GM21737 (cell line): ENCODE results near the gene PDZD4.
"Not testable (repeated sequence)": the region's sequence is repeated elsewhere in the genome, so short reads cannot be mapped to it uniquely, and the experiment has no call there.

ENCODE experiments used
- ATAC-seq: cut with Tn5 transposase; IDR thresholded peaks from one replicate; pipeline ENCODE4 v1.9.1; 2021; ENCODE audit warnings: mild to moderate bottlenecking, moderate library complexity; ENCODE audit not compliant: unreplicated experiment

Gene PDZD4

DNA sequence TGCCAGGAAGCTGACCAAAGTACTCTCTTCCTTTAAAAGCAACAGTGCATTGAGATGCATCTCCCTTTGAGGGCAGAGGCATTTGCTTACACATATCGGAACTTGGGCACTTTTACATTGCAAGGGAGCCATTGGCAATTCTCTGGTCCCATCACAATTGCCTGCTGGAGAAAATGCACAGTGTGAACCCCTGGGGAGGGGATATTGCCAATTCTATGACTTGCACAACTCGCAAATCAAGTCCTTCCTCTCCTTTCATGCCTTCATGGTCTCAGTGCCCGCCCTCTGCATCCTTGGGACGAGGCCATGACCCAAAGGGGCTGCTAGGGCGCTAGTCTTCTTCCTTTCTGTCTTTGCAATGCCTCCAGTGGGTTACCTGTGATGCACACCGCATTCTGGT is 14.9 kb upstream of the PDZD4 start:
- ATAC-seq = no peak

DNA sequence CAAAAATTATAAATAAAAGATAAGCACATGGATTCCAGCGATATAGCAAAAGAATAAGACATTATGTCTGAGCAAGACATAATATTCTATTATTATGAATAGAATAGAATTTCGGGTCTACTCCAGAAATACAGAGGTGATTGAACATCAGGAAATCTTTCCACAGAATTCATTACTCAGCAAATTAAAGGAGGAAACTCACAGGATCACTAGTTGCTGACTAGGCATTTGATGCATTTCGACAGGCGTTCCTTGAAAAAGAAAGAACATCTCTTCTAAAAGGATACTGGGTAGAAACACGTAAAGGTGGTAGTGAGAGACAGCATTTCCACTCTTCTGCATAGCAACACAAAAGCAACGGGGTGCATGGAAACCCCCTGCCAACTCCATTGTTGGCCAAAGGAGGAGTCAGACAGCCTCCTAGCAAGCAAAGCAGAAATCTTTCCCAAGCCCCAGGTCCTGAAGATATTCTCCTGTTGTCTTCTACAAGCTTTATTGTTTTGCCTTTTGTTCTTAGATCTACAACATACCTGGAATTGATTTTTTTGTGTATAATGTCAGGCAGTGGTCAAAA is 14.3 kb upstream of the PDZD4 start:
- ATAC-seq = no peak

GRCh38 chrX:153836921-153837320 is 6.6 kb upstream of the PDZD4 start:
- ATAC-seq = no peak

DNA sequence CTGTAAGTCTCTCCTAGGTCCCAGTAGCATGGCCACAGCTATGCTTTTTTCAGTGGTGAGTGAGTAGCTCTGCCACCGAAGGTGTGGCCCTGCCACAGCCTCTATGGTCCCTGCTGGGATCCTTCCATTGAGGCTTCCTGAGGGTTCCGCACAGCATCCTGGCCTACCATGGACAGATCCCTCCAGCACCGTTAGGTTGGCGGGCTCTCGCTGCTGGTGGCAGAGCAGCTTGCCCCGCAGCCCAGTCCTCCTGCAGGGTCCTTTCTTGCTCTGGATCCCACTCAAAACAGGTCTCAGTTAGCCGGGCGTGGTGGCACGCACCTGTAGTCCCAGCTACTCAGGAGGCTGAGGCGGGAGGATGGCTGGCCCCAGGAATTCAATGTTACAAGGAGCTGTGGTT is 2.4 kb upstream of the PDZD4 start:
- no peak for ATAC-seq

- no peak for ATAC-seq
These were observed 1.2 kb upstream of the PDZD4 start for GRCh38 chrX:153831429-153832150.

DNA sequence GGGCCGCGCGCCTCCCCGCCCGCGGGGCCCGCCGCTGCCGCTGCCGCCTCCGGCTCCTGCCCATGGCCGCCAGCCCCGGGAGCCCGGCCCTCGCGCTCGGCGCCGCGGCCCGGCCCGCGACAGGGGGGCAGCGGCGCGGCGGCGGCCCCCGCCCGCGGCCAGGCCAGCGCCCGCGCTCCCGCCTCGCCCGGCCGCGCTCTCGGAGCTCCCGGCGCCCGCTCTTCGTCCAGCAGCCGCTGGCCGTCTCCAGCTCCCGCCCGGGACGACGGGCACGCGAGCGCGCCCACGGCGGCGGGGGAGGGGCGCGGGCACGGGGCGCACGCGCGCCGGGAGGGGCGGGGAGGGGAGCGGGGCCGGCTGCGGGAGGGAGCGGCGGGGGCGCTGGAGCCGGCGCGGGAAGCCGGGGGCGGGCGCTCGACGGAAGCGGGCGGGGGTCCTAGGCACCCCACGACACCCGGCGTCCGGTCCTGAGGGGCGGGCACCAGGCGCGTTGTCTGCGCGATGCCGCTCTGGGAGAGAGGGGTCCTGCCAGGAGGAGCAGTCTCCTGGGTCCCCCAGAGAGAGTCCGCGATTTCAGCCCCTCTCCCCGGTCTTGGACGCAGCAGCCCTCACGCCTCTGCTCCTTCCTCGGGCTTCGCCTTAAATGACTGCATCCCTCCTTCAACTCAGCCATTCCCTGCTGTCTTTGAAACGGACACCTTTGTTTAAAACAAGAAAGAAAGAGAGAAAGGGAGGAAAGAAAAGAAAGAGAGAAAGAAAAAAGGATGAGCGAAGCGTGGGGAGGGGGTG is 490 bp upstream of the PDZD4 start:
- ATAC-seq = no peak

DNA sequence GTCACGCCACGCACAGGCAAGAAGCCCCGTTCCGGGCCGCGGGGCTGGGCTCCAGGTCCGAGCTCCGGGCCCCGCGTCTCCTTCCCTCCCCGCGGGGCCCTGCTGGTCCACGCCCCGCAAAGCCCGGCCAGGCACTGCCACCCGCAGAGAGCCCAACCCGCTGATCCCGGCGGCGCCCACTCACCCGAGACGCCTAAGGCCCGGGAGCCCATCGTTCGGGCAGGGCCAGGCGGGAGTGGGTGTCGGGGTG is 870 bp downstream of the PDZD4 start:
- ATAC-seq = no peak

- ATAC-seq = no peak
These were observed 1.4 kb downstream of the PDZD4 start for GRCh38 chrX:153828723-153829548.

DNA sequence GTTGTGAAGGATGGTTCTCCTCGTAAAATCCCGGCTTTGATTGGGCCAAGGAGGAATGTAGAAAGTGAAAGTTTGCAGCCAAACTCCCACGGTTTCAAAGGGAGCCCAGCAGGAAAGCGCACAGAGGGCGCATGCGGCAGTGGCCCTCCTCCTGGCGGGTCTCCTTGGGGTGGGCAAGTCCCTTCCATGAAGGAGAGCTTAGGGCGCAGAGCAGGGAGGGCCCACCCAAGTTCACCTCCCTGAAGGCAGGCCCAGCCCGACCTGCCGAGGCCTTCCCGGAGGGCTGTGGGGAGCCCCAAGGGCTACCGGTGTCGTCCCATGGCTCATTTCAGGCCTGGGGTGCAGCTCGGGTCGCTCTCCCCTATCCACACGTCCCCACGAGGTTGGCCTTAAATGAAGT is 2.0 kb downstream of the PDZD4 start:
- no peak for ATAC-seq

DNA sequence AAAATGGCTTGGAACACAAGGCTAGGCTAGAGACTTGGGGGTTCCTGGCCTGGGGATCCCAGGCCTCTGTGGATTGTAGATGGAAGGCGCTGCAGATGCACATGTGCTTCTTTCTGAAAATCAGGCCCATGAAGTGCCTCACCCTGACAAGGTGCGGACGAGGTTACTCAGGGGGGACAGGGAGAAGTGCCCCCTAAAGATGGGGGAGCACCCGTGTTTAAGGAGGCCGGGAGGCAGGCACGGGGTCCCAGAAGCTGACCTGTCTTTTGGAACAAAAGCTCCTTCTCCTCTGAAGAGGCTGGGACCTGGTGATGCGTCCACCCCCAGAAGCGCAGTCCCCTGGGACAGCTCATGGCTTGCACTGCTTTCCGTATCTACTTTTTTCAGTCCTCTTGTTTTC is 2.4 kb downstream of the PDZD4 start:
- no peak for ATAC-seq

- no peak for ATAC-seq
These were observed 3.3 kb downstream of the PDZD4 start for GRCh38 chrX:153827016-153827415.

GRCh38 chrX:153825042-153825441 is 5.3 kb downstream of the PDZD4 start:
- no peak for ATAC-seq

DNA sequence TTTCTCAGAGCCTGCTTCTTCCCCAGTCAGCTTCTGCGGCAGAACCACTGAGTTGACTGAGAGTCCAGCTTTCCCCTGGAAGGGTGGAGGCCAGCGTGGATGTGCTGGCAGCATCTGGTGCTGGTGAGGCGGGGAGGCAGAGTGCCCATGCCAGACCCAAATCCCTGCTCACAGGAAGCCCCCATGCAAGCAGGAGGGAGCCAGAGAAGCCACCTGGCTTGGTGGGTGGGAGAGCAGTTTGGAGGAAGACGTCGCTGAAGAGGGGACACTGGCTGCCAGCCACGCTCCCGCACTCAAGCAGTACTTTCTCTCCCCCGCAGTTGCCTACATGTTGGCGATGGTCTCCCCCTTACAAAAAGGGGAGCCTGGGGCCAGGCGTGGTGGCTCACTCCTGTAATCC is 6.0 kb downstream of the PDZD4 start:
- no peak for ATAC-seq

- ATAC-seq = no peak
These were observed 9.3 kb downstream of the PDZD4 start for GRCh38 chrX:153821066-153821465.

- no peak for ATAC-seq
These were observed 9.7 kb downstream of the PDZD4 start for GRCh38 chrX:153820601-153821000.

GRCh38 chrX:153819384-153820040 is 10.8 kb downstream of the PDZD4 start:
- no peak for ATAC-seq

GRCh38 chrX:153818571-153819383 is 11.6 kb downstream of the PDZD4 start:
- ATAC-seq = no peak

GRCh38 chrX:153818064-153818463 is 12.3 kb downstream of the PDZD4 start:
- ATAC-seq = not testable (repeated sequence)

- no peak for ATAC-seq
These were observed 13.3 kb downstream of the PDZD4 start for GRCh38 chrX:153816831-153817690.
